Eye (tissue), 1 donor: ENCODE data around the gene MTMR2.

Experiments used
- DNase-seq: peaks from one replicate; pipeline ENCODE4 v3.0.0-alpha.2; 2015

Gene MTMR2

GRCh38 chr11:95923728-95924413, at the start of gene MTMR2:
Gene MTMR2, minus strand, starts transcription at chr11:95924107. Its CDS starts 153 bp downstream, at chr11:95923954.
- peak; percentile 93 for DNase-seq

- DNase-seq: no peak
Observed at GRCh38 chr11:95972060-95972459, 48.2 kb upstream of the MTMR2 start.

GRCh38 chr11:95968585-95968984, 44.7 kb upstream of the MTMR2 start:
- no peak for DNase-seq

DNA sequence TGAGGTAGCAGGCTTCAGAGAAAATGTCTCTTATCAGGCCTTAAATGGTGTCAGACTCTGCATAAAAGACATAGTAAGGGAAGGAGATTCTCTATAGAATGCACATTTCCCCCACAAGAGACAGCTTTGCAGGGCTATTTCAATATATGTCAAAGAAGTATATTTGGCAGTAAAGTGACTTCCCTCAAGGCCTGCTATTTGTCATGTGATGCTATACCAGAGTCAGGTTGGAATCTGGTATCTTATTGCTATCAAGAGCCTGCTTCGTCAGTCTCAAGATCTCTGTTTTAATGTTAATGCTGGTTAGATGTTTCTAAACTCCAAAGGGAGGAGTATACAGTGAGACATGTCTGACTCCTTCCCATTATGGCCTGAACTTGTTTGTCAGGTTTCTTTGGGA, 40.4 kb upstream of the MTMR2 start:
- DNase-seq: no peak

DNA sequence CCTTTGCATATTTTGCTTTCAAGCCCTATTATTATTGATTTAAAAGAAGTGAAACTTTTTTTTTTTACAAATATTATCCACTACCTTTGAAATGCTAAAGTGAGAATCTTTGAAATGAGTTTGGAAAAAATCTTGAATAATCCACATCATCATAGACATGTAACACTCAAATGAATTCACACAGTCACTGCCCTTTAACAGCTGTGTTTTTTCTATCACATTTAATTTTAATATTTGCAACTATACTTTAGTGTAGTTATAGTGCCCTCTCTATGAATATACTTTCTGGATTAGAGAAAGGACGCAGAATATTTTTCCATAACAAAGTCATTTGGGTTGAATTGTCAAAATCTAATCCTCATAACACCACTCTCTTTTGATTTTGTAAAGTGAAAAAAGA, 37.9 kb upstream of the MTMR2 start:
- no peak for DNase-seq

- no peak for DNase-seq
Observed at GRCh38 chr11:95950905-95951304, 27.0 kb upstream of the MTMR2 start.

DNA sequence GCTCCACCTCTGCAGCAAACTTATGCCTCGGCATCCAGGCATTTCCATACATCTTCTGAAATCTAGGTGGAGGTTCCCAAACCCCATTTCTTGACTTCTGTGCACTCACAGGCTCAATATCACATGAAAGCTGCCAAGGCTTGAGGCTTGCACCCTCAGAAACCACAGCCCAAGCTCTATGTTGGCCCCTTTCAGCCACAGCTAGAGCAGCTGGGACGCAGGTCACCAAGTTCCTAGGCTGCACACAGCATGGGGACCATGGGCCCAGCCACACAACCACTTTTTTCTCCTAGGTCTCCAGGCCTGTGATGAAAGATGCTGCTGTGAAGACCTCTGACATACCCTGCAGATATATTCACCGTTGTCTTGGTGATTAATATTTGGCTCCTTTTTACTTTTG, 24.7 kb upstream of the MTMR2 start:
- DNase-seq: no peak

DNA sequence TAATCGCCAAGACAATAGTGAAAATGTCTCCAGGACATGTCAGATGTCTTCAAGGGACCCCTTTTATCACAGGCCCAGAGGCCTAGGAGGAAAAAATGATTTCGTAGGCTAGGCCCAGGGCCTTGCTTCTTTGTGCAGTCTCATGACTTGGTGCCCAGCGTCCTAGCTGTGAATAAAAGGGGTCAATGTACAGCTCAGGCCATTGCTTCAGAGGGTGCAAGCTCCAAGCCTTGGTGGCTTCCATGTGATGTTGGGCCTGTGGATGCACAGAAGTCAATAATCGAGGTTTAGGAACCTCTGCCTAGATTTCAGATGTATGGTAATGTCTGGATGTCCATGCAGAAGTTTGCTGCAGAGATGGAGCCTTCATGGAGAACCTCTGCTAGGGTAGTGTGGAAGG, 20.7 kb upstream of the MTMR2 start:
- no peak for DNase-seq

- no peak for DNase-seq
Observed at GRCh38 chr11:95943546-95943945, 19.6 kb upstream of the MTMR2 start.

DNA sequence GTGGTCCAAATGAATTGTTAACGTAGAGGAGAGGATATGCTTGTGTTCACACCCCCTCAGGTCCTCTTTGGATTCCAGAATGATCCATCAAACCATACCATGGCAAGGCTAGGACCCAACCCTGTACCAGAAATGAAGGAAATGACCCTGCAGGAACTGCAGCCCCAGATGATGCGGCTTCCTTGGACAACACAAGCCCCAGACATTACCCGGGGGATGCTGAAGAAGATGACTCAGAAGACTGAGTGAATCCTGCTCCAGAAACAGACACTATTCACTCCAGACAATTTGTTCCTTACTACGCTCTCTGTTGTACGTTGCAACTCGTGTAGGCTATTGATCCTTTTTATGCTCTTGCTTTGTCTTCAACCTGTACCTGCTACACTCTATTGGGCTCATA, 15.2 kb upstream of the MTMR2 start:
- no peak for DNase-seq

DNA sequence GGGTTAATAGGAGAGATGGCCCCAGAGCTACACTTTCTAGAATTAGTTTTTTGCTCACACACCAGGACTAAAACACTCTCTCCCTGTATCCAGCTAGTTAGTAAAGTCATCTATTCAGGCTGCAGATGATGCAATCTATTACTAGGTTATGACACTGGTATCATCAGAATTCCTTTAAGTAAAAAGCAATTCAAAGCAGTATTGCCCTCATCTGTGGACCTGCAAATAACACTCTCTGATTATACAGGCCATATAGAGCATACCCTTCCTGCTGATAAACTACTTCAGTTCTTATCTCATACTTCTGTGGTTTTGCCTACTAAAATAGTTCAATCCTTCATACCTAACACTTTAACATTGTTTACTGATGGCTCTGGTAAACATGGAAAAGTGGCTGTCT, 13.5 kb upstream of the MTMR2 start:
- no peak for DNase-seq

DNA sequence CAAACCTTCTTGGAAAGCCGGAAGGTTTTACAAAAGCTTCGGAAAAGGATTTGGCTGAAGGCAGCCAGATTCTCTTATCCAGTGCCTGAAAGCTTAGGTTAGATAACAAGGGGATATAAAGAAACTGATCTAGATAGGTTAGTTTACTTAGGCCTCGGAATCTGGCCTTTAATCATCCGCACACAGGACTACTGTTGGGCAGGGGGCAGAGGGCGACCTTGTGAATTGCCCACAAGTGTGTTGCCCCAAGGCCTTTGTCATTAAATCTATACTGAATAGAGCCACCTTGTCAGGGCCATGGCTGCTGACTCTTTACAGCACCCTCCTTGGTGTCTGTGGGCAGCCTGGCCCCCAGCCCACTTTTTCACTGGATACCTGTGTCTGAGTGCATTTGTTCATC, 9.7 kb upstream of the MTMR2 start:
- DNase-seq: no peak

DNA sequence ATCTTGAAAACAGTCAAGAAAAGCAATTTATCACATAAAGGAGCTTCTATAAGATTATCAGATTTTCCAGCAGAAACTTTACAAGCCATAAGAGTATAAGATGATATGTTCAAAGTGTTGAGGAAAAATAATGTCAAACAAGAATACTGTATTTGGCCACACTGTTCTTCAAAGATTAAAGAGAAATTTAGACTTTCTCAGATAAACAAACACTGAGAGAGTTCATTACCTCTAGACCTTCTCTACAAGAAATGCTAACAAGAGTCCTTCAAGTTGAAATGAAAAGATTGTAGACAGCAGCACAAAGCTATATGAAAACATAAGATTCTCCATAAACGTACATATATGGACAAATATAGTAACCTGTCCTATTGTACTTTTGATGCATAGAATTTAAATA, 8.0 kb upstream of the MTMR2 start:
- no peak for DNase-seq

DNA sequence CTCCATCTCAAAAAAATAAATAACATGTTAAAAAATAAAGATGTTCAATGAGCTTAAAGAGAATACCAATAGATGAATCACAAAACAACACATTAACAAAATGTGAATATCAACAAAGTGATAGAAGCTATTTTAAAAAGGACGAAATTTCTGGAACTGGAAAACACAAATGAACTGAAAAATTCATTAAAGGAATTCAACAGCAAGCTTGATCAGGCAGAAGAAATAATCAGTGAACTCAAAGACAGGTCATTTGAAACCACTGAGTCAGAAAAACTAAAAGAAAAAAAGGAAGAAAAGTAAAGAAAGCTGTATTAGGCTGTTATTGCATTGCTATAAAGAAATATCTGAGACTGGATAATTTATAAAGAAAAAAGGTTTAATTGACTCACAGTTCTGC, 7.0 kb upstream of the MTMR2 start:
- no peak for DNase-seq

- DNase-seq: no peak
Observed at GRCh38 chr11:95926726-95927125, 2.8 kb upstream of the MTMR2 start.

- no peak for DNase-seq
Observed at GRCh38 chr11:95925011-95925410, 1.1 kb upstream of the MTMR2 start.

DNA sequence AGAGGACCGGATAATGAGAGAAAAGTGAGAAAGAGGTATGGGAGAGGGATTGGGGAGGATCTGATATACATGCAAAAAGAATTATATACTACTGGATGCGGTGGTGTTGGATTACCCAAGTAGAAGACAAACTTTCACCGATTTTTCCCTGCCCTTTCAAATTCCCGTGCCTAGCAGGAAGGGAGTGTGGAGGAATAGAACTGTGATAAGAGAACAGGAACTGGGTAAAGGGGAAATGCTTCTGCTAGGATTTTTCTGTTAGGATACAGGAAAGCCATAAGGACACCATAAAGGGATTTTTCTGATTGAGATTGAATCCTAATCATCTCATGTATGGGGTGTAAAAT, 480 bp upstream of the MTMR2 start:
- no peak for DNase-seq

DNA sequence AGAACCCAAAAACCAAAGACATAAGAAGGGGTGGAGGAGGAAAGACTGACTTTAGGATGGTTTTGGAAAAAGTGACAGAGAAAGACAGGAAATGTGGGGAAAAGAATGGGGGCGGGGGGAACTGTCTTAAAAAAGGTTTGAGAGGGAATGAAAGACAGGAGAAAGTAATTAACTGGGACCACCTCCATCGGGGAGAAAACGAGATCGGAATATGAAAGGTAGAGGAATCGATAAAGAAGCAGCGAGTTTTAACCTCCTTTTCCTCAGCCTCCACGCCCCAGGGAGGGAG, 524 bp downstream of the MTMR2 start:
- no peak for DNase-seq

DNA sequence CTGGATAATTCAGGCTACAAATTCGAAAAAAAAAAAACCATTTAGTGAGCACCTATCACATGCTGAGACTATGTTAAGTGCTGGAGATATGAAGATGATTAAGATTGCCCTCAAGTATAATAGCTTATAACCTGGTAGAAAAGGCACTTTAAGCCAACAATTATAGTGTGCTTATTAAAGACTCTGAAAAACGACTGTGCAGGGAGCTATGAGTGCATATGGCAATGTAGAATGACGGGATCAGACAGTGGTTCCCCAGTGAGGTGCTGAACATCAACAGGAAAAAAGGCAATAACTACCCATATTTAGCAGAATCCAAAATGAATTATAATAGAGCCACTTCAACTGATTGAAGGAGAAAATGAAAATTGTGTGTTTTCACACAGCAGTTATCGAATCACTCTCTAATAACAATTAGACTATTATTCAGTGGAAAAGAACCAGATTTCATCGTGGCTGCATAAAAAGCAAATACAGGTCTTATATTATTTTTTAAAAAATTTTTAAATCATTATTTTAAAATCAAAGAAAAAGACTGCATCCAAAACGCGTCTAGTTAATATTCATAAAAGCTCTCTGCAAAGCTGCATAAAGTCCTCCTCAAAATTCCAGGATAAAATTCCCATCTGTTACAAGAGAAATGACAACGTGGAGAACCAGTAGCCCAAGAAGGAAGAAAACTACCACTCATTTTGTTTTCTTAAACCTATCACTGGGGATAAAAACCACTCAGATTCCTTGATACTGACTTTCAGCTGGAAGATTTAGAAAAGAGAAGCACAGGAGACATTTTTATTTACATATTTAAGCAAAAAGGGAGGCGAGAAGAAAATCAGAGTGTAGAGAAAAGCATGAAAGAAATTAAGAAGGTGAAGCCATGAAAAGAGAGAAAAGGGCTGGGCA, 1.1 kb downstream of the MTMR2 start:
- DNase-seq: peak; percentile 12

GRCh38 chr11:95922099-95922498, 1.8 kb downstream of the MTMR2 start:
- DNase-seq: no peak

GRCh38 chr11:95920460-95921105, 3.3 kb downstream of the MTMR2 start:
- no peak for DNase-seq

- DNase-seq: no peak
Observed at GRCh38 chr11:95919514-95919913, 4.4 kb downstream of the MTMR2 start.

DNA sequence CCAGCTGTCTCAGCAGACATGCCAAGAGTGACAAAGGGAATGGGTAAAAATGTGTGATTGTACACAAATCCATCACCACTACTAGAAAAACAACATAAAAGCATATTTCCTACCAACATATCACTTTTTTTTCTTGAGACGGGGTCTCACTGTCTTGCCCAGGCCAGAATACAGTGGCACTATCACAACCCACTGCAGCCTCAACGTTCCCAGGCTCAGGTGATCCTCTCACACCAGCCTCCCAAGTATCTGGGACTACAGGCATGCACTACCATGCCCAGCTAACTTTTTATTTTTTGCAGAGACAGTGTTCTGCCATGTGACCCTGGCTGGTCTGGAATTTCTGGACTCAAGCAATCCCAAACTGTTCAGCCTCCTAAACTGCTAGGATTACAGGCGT, 5.2 kb downstream of the MTMR2 start:
- DNase-seq: no peak

- DNase-seq: no peak
Observed at GRCh38 chr11:95918056-95918455, 5.9 kb downstream of the MTMR2 start.
